Measurements from ENCODE around the gene FHOD3. TPM values are rescaled to one million over a fixed set of nuclear protein-coding genes. Genes with fewer than 3 reads are reported as not detected.
"Not testable (repeated sequence)": the region's sequence is repeated elsewhere in the genome, so short reads cannot be mapped to it uniquely, and the experiment has no call there.

FHOD3 gene
- total and polyA plus RNA-seq, 2 donors (not counting 1 experiment from before 2014, with no cell fraction given), result not detected

DNA sequence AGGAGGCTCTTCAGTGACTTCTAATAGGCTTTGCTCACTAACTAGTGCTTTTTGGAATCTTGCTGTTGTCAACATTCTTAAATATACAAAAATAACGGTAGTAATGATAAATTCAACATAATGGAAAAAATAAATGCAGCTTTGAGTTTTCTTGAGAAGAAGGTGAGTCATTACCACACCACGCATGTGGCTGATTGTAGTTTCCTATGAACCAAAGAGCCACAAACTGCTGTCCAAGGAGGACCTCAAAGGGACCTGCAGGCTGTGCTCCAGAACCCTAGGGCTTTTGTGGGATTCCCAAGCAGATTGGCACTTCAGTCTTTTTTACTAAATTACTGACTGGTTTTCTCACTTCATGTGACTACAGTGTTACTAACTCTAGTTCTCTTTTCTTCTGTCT is 464.6 kb downstream of the FHOD3 start:
- Histone ChIP-seq H3K9ac (ENCODE audit: low read length) (no peak overlapping the region), H3K27me3 (replicated peaks in 1 of 4; ENCODE audit: control extremely low read depth in 1 of 4, control insufficient read depth in 3 of 4, insufficient read depth in 4 of 4, low read length in 3 of 4) (no peaks in the 10 kb centered on the region), H3K4me3 (ENCODE audit: control extremely low read depth in 1 of 5, extremely low read depth in 1 of 5, insufficient read depth in 1 of 5, low read depth in 2 of 5, low read length in 4 of 5) (no peak overlapping the region), H4K20me1 (ENCODE audit: control insufficient read depth, insufficient read depth, low read length, poor library complexity, severe bottlenecking) (no peaks in the 10 kb centered on the region), H3K4me2 (replicated peaks; ENCODE audit: low read depth, low read length, poor library complexity, severe bottlenecking) (no peak overlapping the region), H3K27ac (ENCODE audit: low read length in 2 of 2) (no peak overlapping the region), H3K9me3 (ENCODE audit: control extremely low read depth in 1 of 3, control insufficient read depth in 2 of 3, insufficient read depth in 1 of 3, low read length in 2 of 3) (peaks cover 0 to 5% (median 1%) of the 10 kb centered on the region in 3 donors), H3K36me3 (replicated peaks in 1 of 2; ENCODE audit: control extremely low read depth in 1 of 2, control insufficient read depth in 1 of 2, extremely low read depth in 1 of 2, insufficient read depth in 2 of 2, low read length in 1 of 2) (no peaks in the 10 kb centered on the region), H2AFZ (ENCODE audit: insufficient read depth, low read depth, low read length, poor library complexity, severe bottlenecking) (no peak overlapping the region), H3K4me1 (ENCODE audit: control insufficient read depth in 2 of 2, insufficient read depth in 2 of 2, low read length in 2 of 2) (no peaks in the 10 kb centered on the region), H3K79me2 (ENCODE audit: control insufficient read depth, insufficient read depth, low read length) (no peaks in the 10 kb centered on the region)
- ATAC-seq (ENCODE audit: low read depth) (no peak), DNase-seq (no peak)
- Mint-ChIP-seq H3K4me1 (no peaks in the 10 kb centered on the region), H3K4me3 (no peak overlapping the region), H3K27me3 (peaks cover 5% of the 10 kb centered on the region), H3K27ac (no peak overlapping the region), H3K9me3 (ENCODE audit: insufficient read depth) (no peaks in the 10 kb centered on the region)
- TF ChIP-seq, protein P1, sequence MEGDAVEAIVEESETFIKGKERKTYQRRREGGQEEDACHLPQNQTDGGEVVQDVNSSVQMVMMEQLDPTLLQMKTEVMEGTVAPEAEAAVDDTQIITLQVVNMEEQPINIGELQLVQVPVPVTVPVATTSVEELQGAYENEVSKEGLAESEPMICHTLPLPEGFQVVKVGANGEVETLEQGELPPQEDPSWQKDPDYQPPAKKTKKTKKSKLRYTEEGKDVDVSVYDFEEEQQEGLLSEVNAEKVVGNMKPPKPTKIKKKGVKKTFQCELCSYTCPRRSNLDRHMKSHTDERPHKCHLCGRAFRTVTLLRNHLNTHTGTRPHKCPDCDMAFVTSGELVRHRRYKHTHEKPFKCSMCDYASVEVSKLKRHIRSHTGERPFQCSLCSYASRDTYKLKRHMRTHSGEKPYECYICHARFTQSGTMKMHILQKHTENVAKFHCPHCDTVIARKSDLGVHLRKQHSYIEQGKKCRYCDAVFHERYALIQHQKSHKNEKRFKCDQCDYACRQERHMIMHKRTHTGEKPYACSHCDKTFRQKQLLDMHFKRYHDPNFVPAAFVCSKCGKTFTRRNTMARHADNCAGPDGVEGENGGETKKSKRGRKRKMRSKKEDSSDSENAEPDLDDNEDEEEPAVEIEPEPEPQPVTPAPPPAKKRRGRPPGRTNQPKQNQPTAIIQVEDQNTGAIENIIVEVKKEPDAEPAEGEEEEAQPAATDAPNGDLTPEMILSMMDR (IDR thresholded peaks at IDR 0.05), result no peak
- TF ChIP-seq EZH2 (IDR thresholded peaks at IDR 0.05; ENCODE audit: borderline replicate concordance, insufficient read depth, low read depth, low read length, poor library complexity, severe bottlenecking), result no peak
- POLR2A ChIA-PET, result no interaction called here
- intact Hi-C loops (cut with micrococcal nuclease), result no loop called here
- whole genome bisulfite sequencing (ENCODE audit: insufficient coverage), result 100% methylated on average over 1 of the region's 2 CpGs
- CTCF ChIA-PET, result no interaction called here

GRCh38 chr18:36762965-36763364 is 465.5 kb downstream of the FHOD3 start:
- H3K4me2 ChIP-seq (replicated peaks; ENCODE audit: low read depth, low read length, poor library complexity, severe bottlenecking); H3K9ac ChIP-seq (ENCODE audit: low read length); DNase-seq; H3K27ac ChIP-seq (ENCODE audit: low read length in 2 of 2); H3K9me3 ChIP-seq (ENCODE audit: control extremely low read depth in 1 of 3, control insufficient read depth in 2 of 3, insufficient read depth in 1 of 3, low read length in 2 of 3); H3K27ac Mint-ChIP-seq; H3K79me2 ChIP-seq (ENCODE audit: control insufficient read depth, insufficient read depth, low read length); H3K4me1 Mint-ChIP-seq; POLR2A ChIA-PET; CTCF ChIA-PET; H2AFZ ChIP-seq (ENCODE audit: insufficient read depth, low read depth, low read length, poor library complexity, severe bottlenecking); H3K4me3 ChIP-seq (ENCODE audit: control extremely low read depth in 1 of 5, extremely low read depth in 1 of 5, insufficient read depth in 1 of 5, low read depth in 2 of 5, low read length in 4 of 5); ATAC-seq (ENCODE audit: low read depth); H3K27me3 Mint-ChIP-seq; H4K20me1 ChIP-seq (ENCODE audit: control insufficient read depth, insufficient read depth, low read length, poor library complexity, severe bottlenecking); H3K27me3 ChIP-seq (replicated peaks in 1 of 4; ENCODE audit: control extremely low read depth in 1 of 4, control insufficient read depth in 3 of 4, insufficient read depth in 4 of 4, low read length in 3 of 4); intact Hi-C loops (cut with micrococcal nuclease); H3K4me3 Mint-ChIP-seq; H3K36me3 ChIP-seq (replicated peaks in 1 of 2; ENCODE audit: control extremely low read depth in 1 of 2, control insufficient read depth in 1 of 2, extremely low read depth in 1 of 2, insufficient read depth in 2 of 2, low read length in 1 of 2); H3K4me1 ChIP-seq (ENCODE audit: control insufficient read depth in 2 of 2, insufficient read depth in 2 of 2, low read length in 2 of 2); H3K9me3 Mint-ChIP-seq (ENCODE audit: insufficient read depth): not testable (repeated sequence)
- no CpG with 5 or more reads among the region's 26 CpGs for WGBS (ENCODE audit: insufficient coverage)

All from B cell (primary cell).